SK-N-SH treated with all-trans-retinoic acid at 6 μM for 48 hours (cell line): ENCODE data around the gene OR5K3.

ENCODE experiments used
- ATAC-seq: fragments of 200-7000 bp; cut with Tn5 transposase; 3 replicates; pipeline ENCODE4 v1.9.1; 2020; ENCODE audit warnings: mild to moderate bottlenecking, moderate library complexity
- ARNTL ChIP-seq: fragments of 450-650 bp; formaldehyde crosslinking; IDR thresholded peaks from 2 replicates; pipeline ENCODE4 v1.5.0; 2020; ENCODE audit warnings: low read depth, mild to moderate bottlenecking, moderate library complexity, borderline replicate concordance
- CSDC2 ChIP-seq: fragments of 250-450 bp; sonication (Bioruptor Pico); IDR thresholded peaks from 2 replicates; pipeline ENCODE4 v1.5.0; 2020; ENCODE audit warnings: mild to moderate bottlenecking, moderate library complexity
- ESRRG ChIP-seq: fragments of 250-450 bp; sonication (Bioruptor Pico); IDR thresholded peaks from 2 replicates; pipeline ENCODE4 v1.6.1; 2021; ENCODE audit warnings: mild to moderate bottlenecking
- GLIS3 ChIP-seq: fragments of 250-450 bp; sonication (Bioruptor Pico); IDR thresholded peaks from 2 replicates; pipeline ENCODE4 v1.5.0; 2020; ENCODE audit warnings: mild to moderate bottlenecking, moderate library complexity
- ISL1 ChIP-seq: fragments of 250-450 bp; sonication (Bioruptor Pico); IDR thresholded peaks from 2 replicates; pipeline ENCODE4 v2.1.2; 2022; ENCODE audit warnings: mild to moderate bottlenecking, moderate library complexity
- OSR1 ChIP-seq: fragments of 250-450 bp; sonication (Bioruptor Pico); IDR thresholded peaks from 2 replicates; pipeline ENCODE4 v1.8.0; 2022; ENCODE audit warnings: moderate library complexity, mild to moderate bottlenecking, inconsistent platforms
- PPARA ChIP-seq: fragments of 250-450 bp; sonication (Bioruptor Pico); IDR thresholded peaks from 2 replicates; pipeline ENCODE4 v1.5.0; 2020; ENCODE audit warnings: mild to moderate bottlenecking, borderline replicate concordance
- RARB ChIP-seq: fragments of 250-450 bp; sonication (Bioruptor Pico); IDR thresholded peaks from 2 replicates; pipeline ENCODE4 v1.8.0; 2021; ENCODE audit warnings: mild to moderate bottlenecking, moderate library complexity
- SNAI2 ChIP-seq: fragments of 250-450 bp; sonication (Bioruptor Pico); IDR thresholded peaks from 2 replicates; pipeline ENCODE4 v1.5.0; 2020; ENCODE audit warnings: mild to moderate bottlenecking, moderate library complexity
- TCF4 ChIP-seq: fragments of 250-450 bp; sonication (Bioruptor Pico); IDR thresholded peaks from 2 replicates; pipeline ENCODE4 v1.8.0; 2021; ENCODE audit warnings: mild to moderate bottlenecking, moderate library complexity, borderline replicate concordance
- TOX ChIP-seq: fragments of 250-450 bp; sonication (Bioruptor Pico); IDR thresholded peaks from 2 replicates; pipeline ENCODE4 v1.8.0; 2021; ENCODE audit warnings: mild to moderate bottlenecking, moderate library complexity, borderline replicate concordance
- ZC3H10 ChIP-seq: fragments of 250-450 bp; sonication (Bioruptor Pico); IDR thresholded peaks from 2 replicates; pipeline ENCODE4 v1.5.1; 2021; ENCODE audit warnings: mild to moderate bottlenecking, moderate library complexity
- ZNF565 ChIP-seq: fragments of 450-650 bp; formaldehyde crosslinking; conservative IDR thresholded peaks from 2 replicates; pipeline ENCODE4 v1.5.0; 2020; ENCODE audit warnings: low read depth, mild to moderate bottlenecking, moderate library complexity
- ZNF70 ChIP-seq: fragments of 450-650 bp; formaldehyde crosslinking; IDR thresholded peaks from 2 replicates; pipeline ENCODE4 v1.5.0; 2020; ENCODE audit warnings: mild to moderate bottlenecking, moderate library complexity
- ZNF8 ChIP-seq: fragments of 450-650 bp; formaldehyde crosslinking; IDR thresholded peaks from 2 replicates; pipeline ENCODE4 v1.5.0; 2020; ENCODE audit warnings: mild to moderate bottlenecking, moderate library complexity
- TF ChIP-seq, protein P1 (sequence below): fragments of 250-450 bp; sonication (Bioruptor Pico); IDR thresholded peaks from 2 replicates; pipeline ENCODE4 v1.8.0; 2021; ENCODE audit warnings: low read depth, mild to moderate bottlenecking, moderate library complexity, borderline replicate concordance
- TF ChIP-seq, protein P2 (sequence below): fragments of 250-450 bp; sonication (Bioruptor Pico); IDR thresholded peaks from 2 replicates; pipeline ENCODE4 v1.5.1; 2021; ENCODE audit warnings: mild to moderate bottlenecking, moderate library complexity
- TF ChIP-seq, protein P3 (sequence below): fragments of 250-450 bp; sonication (Bioruptor Pico); IDR thresholded peaks from 2 replicates; pipeline ENCODE4 v1.5.1; 2020; ENCODE audit warnings: low read depth, mild to moderate bottlenecking, moderate library complexity
- TF ChIP-seq, protein P4 (sequence below): fragments of 250-450 bp; sonication (Bioruptor Pico); IDR thresholded peaks from 2 replicates; pipeline ENCODE4 v1.8.0; 2020; ENCODE audit warnings: mild to moderate bottlenecking, moderate library complexity, borderline replicate concordance
- TF ChIP-seq, protein P5 (sequence below): fragments of 250-450 bp; sonication (Bioruptor Pico); IDR thresholded peaks from 2 replicates; pipeline ENCODE4 v1.5.0; 2020; ENCODE audit warnings: mild to moderate bottlenecking, moderate library complexity

The OR5K3 gene

DNA sequence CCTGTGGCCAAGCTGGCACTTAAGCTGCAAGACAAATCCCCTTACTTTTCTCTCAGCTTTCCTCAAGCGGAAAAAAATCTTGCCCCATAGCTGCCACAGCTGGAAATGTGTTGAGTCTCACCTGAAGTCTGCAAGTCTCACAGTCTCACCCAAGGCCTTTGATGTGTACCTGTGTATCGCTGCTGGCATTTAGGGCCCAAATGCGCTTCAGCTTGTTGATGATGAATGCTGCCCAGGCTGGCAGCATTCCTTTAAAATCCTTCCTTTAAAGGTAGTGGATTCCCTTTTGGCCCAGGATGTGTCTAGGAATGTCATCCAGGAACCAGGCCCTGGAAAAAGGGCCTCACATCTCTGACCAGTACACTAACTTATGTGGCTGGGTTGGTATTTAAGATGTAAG is 29.8 kb upstream of the OR5K3 start:
- no peak for ATAC-seq
- no peak for TF ChIP-seq RARB (CRISPR knock-in tag)
- no peak for TF ChIP-seq ESRRG
- TF ChIP-seq SNAI2 = no peak
- no peak for TF ChIP-seq PPARA
- TF ChIP-seq ZNF565 (CRISPR knock-in tag) = no peak
- no peak for TF ChIP-seq ZC3H10 (CRISPR knock-in tag)
- no peak for TF ChIP-seq GLIS3 (CRISPR knock-in tag)
- TF ChIP-seq, protein P1, sequence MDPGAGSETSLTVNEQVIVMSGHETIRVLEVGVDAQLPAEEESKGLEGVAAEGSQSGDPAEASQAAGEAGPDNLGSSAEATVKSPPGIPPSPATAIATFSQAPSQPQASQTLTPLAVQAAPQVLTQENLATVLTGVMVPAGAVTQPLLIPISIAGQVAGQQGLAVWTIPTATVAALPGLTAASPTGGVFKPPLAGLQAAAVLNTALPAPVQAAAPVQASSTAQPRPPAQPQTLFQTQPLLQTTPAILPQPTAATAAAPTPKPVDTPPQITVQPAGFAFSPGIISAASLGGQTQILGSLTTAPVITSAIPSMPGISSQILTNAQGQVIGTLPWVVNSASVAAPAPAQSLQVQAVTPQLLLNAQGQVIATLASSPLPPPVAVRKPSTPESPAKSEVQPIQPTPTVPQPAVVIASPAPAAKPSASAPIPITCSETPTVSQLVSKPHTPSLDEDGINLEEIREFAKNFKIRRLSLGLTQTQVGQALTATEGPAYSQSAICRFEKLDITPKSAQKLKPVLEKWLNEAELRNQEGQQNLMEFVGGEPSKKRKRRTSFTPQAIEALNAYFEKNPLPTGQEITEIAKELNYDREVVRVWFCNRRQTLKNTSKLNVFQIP (CRISPR knock-in tag) = no peak
- no peak for TF ChIP-seq TCF4
- no peak for TF ChIP-seq ARNTL (CRISPR knock-in tag)
- TF ChIP-seq ISL1 (CRISPR knock-in tag) = no peak
- TF ChIP-seq ZNF70 (CRISPR knock-in tag) = no peak
- TF ChIP-seq, protein P2, sequence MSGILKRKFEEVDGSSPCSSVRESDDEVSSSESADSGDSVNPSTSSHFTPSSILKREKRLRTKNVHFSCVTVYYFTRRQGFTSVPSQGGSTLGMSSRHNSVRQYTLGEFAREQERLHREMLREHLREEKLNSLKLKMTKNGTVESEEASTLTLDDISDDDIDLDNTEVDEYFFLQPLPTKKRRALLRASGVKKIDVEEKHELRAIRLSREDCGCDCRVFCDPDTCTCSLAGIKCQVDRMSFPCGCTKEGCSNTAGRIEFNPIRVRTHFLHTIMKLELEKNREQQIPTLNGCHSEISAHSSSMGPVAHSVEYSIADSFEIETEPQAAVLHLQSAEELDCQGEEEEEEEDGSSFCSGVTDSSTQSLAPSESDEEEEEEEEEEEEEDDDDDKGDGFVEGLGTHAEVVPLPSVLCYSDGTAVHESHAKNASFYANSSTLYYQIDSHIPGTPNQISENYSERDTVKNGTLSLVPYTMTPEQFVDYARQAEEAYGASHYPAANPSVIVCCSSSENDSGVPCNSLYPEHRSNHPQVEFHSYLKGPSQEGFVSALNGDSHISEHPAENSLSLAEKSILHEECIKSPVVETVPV (CRISPR knock-in tag) = no peak
- TF ChIP-seq, protein P3, sequence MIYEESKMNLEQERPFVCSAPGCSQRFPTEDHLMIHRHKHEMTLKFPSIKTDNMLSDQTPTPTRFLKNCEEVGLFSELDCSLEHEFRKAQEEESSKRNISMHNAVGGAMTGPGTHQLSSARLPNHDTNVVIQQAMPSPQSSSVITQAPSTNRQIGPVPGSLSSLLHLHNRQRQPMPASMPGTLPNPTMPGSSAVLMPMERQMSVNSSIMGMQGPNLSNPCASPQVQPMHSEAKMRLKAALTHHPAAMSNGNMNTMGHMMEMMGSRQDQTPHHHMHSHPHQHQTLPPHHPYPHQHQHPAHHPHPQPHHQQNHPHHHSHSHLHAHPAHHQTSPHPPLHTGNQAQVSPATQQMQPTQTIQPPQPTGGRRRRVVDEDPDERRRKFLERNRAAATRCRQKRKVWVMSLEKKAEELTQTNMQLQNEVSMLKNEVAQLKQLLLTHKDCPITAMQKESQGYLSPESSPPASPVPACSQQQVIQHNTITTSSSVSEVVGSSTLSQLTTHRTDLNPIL (CRISPR knock-in tag) = no peak
- TF ChIP-seq ZNF8 (CRISPR knock-in tag) = no peak
- TF ChIP-seq, protein P4, sequence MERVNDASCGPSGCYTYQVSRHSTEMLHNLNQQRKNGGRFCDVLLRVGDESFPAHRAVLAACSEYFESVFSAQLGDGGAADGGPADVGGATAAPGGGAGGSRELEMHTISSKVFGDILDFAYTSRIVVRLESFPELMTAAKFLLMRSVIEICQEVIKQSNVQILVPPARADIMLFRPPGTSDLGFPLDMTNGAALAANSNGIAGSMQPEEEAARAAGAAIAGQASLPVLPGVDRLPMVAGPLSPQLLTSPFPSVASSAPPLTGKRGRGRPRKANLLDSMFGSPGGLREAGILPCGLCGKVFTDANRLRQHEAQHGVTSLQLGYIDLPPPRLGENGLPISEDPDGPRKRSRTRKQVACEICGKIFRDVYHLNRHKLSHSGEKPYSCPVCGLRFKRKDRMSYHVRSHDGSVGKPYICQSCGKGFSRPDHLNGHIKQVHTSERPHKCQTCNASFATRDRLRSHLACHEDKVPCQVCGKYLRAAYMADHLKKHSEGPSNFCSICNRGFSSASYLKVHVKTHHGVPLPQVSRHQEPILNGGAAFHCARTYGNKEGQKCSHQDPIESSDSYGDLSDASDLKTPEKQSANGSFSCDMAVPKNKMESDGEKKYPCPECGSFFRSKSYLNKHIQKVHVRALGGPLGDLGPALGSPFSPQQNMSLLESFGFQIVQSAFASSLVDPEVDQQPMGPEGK (CRISPR knock-in tag) = no peak
- no peak for TF ChIP-seq CSDC2 (CRISPR knock-in tag)
- TF ChIP-seq, protein P5, sequence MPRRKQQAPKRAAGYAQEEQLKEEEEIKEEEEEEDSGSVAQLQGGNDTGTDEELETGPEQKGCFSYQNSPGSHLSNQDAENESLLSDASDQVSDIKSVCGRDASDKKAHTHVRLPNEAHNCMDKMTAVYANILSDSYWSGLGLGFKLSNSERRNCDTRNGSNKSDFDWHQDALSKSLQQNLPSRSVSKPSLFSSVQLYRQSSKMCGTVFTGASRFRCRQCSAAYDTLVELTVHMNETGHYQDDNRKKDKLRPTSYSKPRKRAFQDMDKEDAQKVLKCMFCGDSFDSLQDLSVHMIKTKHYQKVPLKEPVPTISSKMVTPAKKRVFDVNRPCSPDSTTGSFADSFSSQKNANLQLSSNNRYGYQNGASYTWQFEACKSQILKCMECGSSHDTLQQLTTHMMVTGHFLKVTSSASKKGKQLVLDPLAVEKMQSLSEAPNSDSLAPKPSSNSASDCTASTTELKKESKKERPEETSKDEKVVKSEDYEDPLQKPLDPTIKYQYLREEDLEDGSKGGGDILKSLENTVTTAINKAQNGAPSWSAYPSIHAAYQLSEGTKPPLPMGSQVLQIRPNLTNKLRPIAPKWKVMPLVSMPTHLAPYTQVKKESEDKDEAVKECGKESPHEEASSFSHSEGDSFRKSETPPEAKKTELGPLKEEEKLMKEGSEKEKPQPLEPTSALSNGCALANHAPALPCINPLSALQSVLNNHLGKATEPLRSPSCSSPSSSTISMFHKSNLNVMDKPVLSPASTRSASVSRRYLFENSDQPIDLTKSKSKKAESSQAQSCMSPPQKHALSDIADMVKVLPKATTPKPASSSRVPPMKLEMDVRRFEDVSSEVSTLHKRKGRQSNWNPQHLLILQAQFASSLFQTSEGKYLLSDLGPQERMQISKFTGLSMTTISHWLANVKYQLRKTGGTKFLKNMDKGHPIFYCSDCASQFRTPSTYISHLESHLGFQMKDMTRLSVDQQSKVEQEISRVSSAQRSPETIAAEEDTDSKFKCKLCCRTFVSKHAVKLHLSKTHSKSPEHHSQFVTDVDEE (CRISPR knock-in tag) = no peak
- TF ChIP-seq OSR1 (CRISPR knock-in tag) = no peak
- TF ChIP-seq TOX (CRISPR knock-in tag) = no peak
- TF ChIP-seq, all 23 proteins: peak for 0

DNA sequence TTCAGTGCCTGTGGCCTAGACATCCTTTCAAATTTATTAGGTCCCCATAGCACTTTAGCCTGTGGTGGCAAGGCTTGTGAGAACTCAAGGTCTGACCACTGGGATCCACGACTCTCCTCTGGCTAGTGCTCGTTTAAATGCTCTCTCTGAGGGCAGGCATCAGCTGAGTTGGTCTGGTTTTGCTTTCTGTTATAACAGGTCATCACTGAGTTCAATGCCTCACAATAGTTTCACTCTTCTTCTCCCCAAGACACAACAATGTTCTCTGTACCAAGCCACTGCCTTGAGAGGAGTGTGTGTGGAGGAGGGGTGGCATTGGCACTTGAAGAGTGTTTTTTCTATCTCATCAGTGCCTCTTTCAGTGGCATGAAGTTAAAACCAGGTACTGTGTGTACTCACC is 29.2 kb upstream of the OR5K3 start:
- TF ChIP-seq ZNF8 (CRISPR knock-in tag) = no peak
- TF ChIP-seq SNAI2 = no peak
- TF ChIP-seq, protein P1 (CRISPR knock-in tag) = no peak
- TF ChIP-seq, protein P4 (CRISPR knock-in tag) = no peak
- no peak for TF ChIP-seq ARNTL (CRISPR knock-in tag)
- no peak for TF ChIP-seq ZC3H10 (CRISPR knock-in tag)
- no peak for ATAC-seq
